Suprapubic skin (tissue), 4 donors: ENCODE measurements around the gene BMF. TPM values are rescaled to one million over a fixed set of nuclear protein-coding genes. Genes with fewer than 3 reads are reported as not detected.

Experiments
- DNase-seq, 2 donors: peaks; one replicate each; pipeline ENCODE4 v3.0.0-alpha.2; 2019; ENCODE audit warnings: low spot score in 2 of 2
- H3K27ac ChIP-seq: fragments of 200-600 bp; sonication (generic); one replicate; pipeline ENCODE4 v1.5.1; 2019
- H3K27me3 ChIP-seq: fragments of 200-600 bp; sonication (generic); one replicate; pipeline ENCODE4 v1.5.1; 2019
- H3K36me3 ChIP-seq: fragments of 200-600 bp; sonication (generic); one replicate; pipeline ENCODE4 v1.5.1; 2019
- H3K4me1 ChIP-seq: fragments of 200-600 bp; sonication (generic); one replicate; pipeline ENCODE4 v1.5.1; 2019
- H3K4me3 ChIP-seq: fragments of 200-600 bp; sonication (generic); one replicate; pipeline ENCODE4 v1.5.1; 2019; ENCODE audit warnings: mild to moderate bottlenecking
- H3K9me3 ChIP-seq: fragments of 200-600 bp; sonication (generic); one replicate; pipeline ENCODE4 v1.5.1; 2019
- CTCF ChIP-seq, 2 donors: fragments of 200-600 bp in 1 of 2; fragments of 450-650 bp in 1 of 2; sonication (generic) in 1 of 2; IDR thresholded peaks; one replicate each; pipeline ENCODE4 v1.5.1; 2016 to 2019; ENCODE audit warnings: antibody characterized with exemption in 2 of 2, mild to moderate bottlenecking in 1 of 2, moderate library complexity in 1 of 2
- EP300 ChIP-seq: sonication (generic); formaldehyde crosslinking; IDR thresholded peaks from one replicate; pipeline ENCODE4 v1.6.1; 2017; ENCODE audit warnings: antibody characterized with exemption
- POLR2A ChIP-seq, 2 donors: fragments of 450-650 bp; IDR thresholded peaks; one replicate each; pipeline ENCODE4 v1.6.1; 2017; ENCODE audit warnings: antibody characterized with exemption in 2 of 2, mild to moderate bottlenecking in 2 of 2, moderate library complexity in 2 of 2
- POLR2AphosphoS5 ChIP-seq, 3 donors: sonication (generic); formaldehyde crosslinking; IDR thresholded peaks; one replicate each; pipeline ENCODE4 v1.6.1; 2017; ENCODE audit warnings: antibody characterized with exemption in 3 of 3
- WGBS: methylation state at CpG from one replicate; pipeline ENCODE4 v1.1.5; 2018; 5-methylcytosine and 5-hydroxymethylcytosine counted together
- total RNA-seq, 4 donors: library from RNA; depleted of rRNA; stranded (reverse); fragments of >200 nt; gene quantifications; one replicate each; pipeline ENCODE4 v1.1.0, GENCODE V29; 2016

The BMF gene
- total RNA-seq, 4 donors from 2014 or later = 2.6 to 11.1 (median 9.8) TPM

GRCh38 chr15:40088929-40089755 is 19.5 kb downstream of the BMF start:
- Histone ChIP-seq H3K4me1 (peaks cover 57% of the 10 kb centered on the region), H3K9me3 (no peaks in the 10 kb centered on the region), H3K27me3 (no peaks in the 10 kb centered on the region), H3K4me3 (no peak overlapping the region), H3K27ac (no peak overlapping the region), H3K36me3 (peaks cover 6% of the 10 kb centered on the region)
- WGBS = 48% methylated on average over 7 of the region's 7 CpGs
- DNase-seq = no peak
- no peak for TF ChIP-seq EP300
- TF ChIP-seq POLR2AphosphoS5 (IDR thresholded peaks at IDR 0.05) = no peak
- no peak for TF ChIP-seq CTCF (IDR thresholded peaks at IDR 0.05)
- TF ChIP-seq POLR2A (IDR thresholded peaks at IDR 0.05) = no peak

- Histone ChIP-seq H3K27ac (no peak overlapping the region), H3K27me3 (no peaks in the 10 kb centered on the region), H3K4me1 (peaks cover 48% of the 10 kb centered on the region), H3K4me3 (no peak overlapping the region), H3K36me3 (peaks cover 6% of the 10 kb centered on the region), H3K9me3 (no peaks in the 10 kb centered on the region)
- peak in 1 of 3 donors; percentile 31 for TF ChIP-seq POLR2AphosphoS5 (IDR thresholded peaks at IDR 0.05)
- TF ChIP-seq POLR2A (IDR thresholded peaks at IDR 0.05) = no peak
- WGBS = 66% methylated on average over 7 of the region's 9 CpGs
- DNase-seq = peak in 1 of 2 donors; percentile 70
These were observed 20.4 kb downstream of the BMF start for GRCh38 chr15:40087991-40088928.

- TF ChIP-seq CTCF (IDR thresholded peaks at IDR 0.05) (no peak), POLR2AphosphoS5 (IDR thresholded peaks at IDR 0.05) (no peak), EP300 (no peak), POLR2A (IDR thresholded peaks at IDR 0.05) (no peak)
- H3K4me1 ChIP-seq = peaks cover 41% of the 10 kb centered on the region
- H3K36me3 ChIP-seq = peaks cover 6% of the 10 kb centered on the region
- H3K9me3 ChIP-seq = no peaks in the 10 kb centered on the region
- H3K27me3 ChIP-seq = no peaks in the 10 kb centered on the region
- H3K27ac ChIP-seq = no peak overlapping the region
- WGBS = 78% methylated on average over 14 of the region's 14 CpGs
- DNase-seq = no peak
- no peak overlapping the region for H3K4me3 ChIP-seq
These were observed 21.4 kb downstream of the BMF start for GRCh38 chr15:40087068-40087810.

GRCh38 chr15:40085266-40085665 is 23.4 kb downstream of the BMF start:
- DNase-seq = no peak
- H3K27me3 ChIP-seq = no peaks in the 10 kb centered on the region
- H3K4me1 ChIP-seq = peaks cover 44% of the 10 kb centered on the region
- no peak overlapping the region for H3K27ac ChIP-seq
- no peak overlapping the region for H3K4me3 ChIP-seq
- WGBS = 59% methylated on average over 10 of the region's 10 CpGs
- no peaks in the 10 kb centered on the region for H3K9me3 ChIP-seq
- no peaks in the 10 kb centered on the region for H3K36me3 ChIP-seq
- TF ChIP-seq POLR2AphosphoS5 (IDR thresholded peaks at IDR 0.05) = no peak
- TF ChIP-seq POLR2A (IDR thresholded peaks at IDR 0.05) = no peak
- no peak for TF ChIP-seq CTCF (IDR thresholded peaks at IDR 0.05)
- no peak for TF ChIP-seq EP300

- Histone ChIP-seq H3K36me3 (no peaks in the 10 kb centered on the region), H3K27ac (no peak overlapping the region), H3K4me3 (no peak overlapping the region), H3K9me3 (no peaks in the 10 kb centered on the region), H3K4me1 (peaks cover 44% of the 10 kb centered on the region), H3K27me3 (no peaks in the 10 kb centered on the region)
- TF ChIP-seq EP300 (no peak), POLR2A (IDR thresholded peaks at IDR 0.05) (no peak), CTCF (IDR thresholded peaks at IDR 0.05) (no peak), POLR2AphosphoS5 (IDR thresholded peaks at IDR 0.05) (no peak)
- WGBS = 74% methylated on average over 9 of the region's 9 CpGs
- DNase-seq = no peak
These were observed 24.0 kb downstream of the BMF start for GRCh38 chr15:40084650-40085049.
